Stimulated activated naive CD8-positive, alpha-beta T cell treated with anti-CD3 and anti-CD28 coated beads, Interleukin-15, Interleukin-2, amounts not matched to agents 100 ng/mL and 50 ng/mL, for 24 hours (primary cell): ENCODE measurements around the gene TOB1.
"Not testable (repeated sequence)": the region's sequence is repeated elsewhere in the genome, so short reads cannot be mapped to it uniquely, and the experiment has no call there.

Experiments used
- H3K27ac Mint-ChIP-seq: one replicate; pipeline ENCODE4 v1.8.0; 2021; ENCODE audit warnings: mild to moderate bottlenecking, mixed read lengths
- H3K27me3 Mint-ChIP-seq: one replicate; pipeline ENCODE4 v1.8.0; 2021; ENCODE audit warnings: mixed read lengths
- H3K36me3 Mint-ChIP-seq: one replicate; pipeline ENCODE4 v1.8.0; 2021; ENCODE audit warnings: low read depth, mixed read lengths
- H3K4me1 Mint-ChIP-seq: one replicate; pipeline ENCODE4 v1.8.0; 2021; ENCODE audit warnings: low read depth, mixed read lengths
- H3K4me3 Mint-ChIP-seq: one replicate; pipeline ENCODE4 v1.8.0; 2021; ENCODE audit warnings: mild to moderate bottlenecking, mixed read lengths
- H3K9me3 Mint-ChIP-seq: one replicate; pipeline ENCODE4 v1.8.0; 2021; ENCODE audit warnings: mixed read lengths

TOB1 gene

GRCh38 chr17:50884439-50885311, 18.5 kb upstream of the TOB1 start:
- no peaks in the 10 kb centered on the region for H3K9me3 Mint-ChIP-seq
- no peaks in the 10 kb centered on the region for H3K36me3 Mint-ChIP-seq
- no peak overlapping the region for H3K4me3 Mint-ChIP-seq
- peaks cover 20% of the 10 kb centered on the region for H3K4me1 Mint-ChIP-seq
- H3K27ac Mint-ChIP-seq: no peak overlapping the region
- no peaks in the 10 kb centered on the region for H3K27me3 Mint-ChIP-seq

GRCh38 chr17:50883850-50884438, 17.8 kb upstream of the TOB1 start:
- Mint-ChIP-seq H3K27ac (no peak overlapping the region), H3K4me3 (no peak overlapping the region), H3K27me3 (no peaks in the 10 kb centered on the region), H3K4me1 (peaks cover 20% of the 10 kb centered on the region), H3K36me3 (no peaks in the 10 kb centered on the region), H3K9me3 (no peaks in the 10 kb centered on the region)

GRCh38 chr17:50882851-50883250, 16.7 kb upstream of the TOB1 start:
- Mint-ChIP-seq H3K36me3 (no peaks in the 10 kb centered on the region), H3K27me3 (no peaks in the 10 kb centered on the region), H3K4me1 (peaks cover 18% of the 10 kb centered on the region), H3K9me3 (no peaks in the 10 kb centered on the region), H3K27ac (no peak overlapping the region), H3K4me3 (no peak overlapping the region)

- Mint-ChIP-seq H3K27ac (no peak overlapping the region), H3K4me3 (no peak overlapping the region), H3K36me3 (no peaks in the 10 kb centered on the region), H3K9me3 (no peaks in the 10 kb centered on the region), H3K27me3 (no peaks in the 10 kb centered on the region), H3K4me1 (peaks cover 7% of the 10 kb centered on the region)
Observed at GRCh38 chr17:50881182-50881581, 15.0 kb upstream of the TOB1 start.

GRCh38 chr17:50879086-50879485, 12.9 kb upstream of the TOB1 start:
- Mint-ChIP-seq H3K27ac (no peak overlapping the region), H3K9me3 (no peaks in the 10 kb centered on the region), H3K4me3 (no peak overlapping the region), H3K27me3 (no peaks in the 10 kb centered on the region), H3K36me3 (no peaks in the 10 kb centered on the region), H3K4me1 (peaks cover 5% of the 10 kb centered on the region)

GRCh38 chr17:50877838-50878237, 11.7 kb upstream of the TOB1 start:
- Mint-ChIP-seq H3K4me1 (peaks cover 10% of the 10 kb centered on the region), H3K9me3 (no peaks in the 10 kb centered on the region), H3K36me3 (no peaks in the 10 kb centered on the region), H3K27ac (no peak overlapping the region), H3K27me3 (no peaks in the 10 kb centered on the region), H3K4me3 (no peak overlapping the region)

GRCh38 chr17:50877042-50877441, 10.9 kb upstream of the TOB1 start:
- peaks cover 18% of the 10 kb centered on the region for H3K4me1 Mint-ChIP-seq
- not testable (repeated sequence) for H3K27me3 Mint-ChIP-seq

GRCh38 chr17:50875074-50875473, 8.9 kb upstream of the TOB1 start:
- Mint-ChIP-seq H3K4me1 (peaks cover 31% of the 10 kb centered on the region), H3K4me3 (no peak overlapping the region), H3K27me3 (no peaks in the 10 kb centered on the region), H3K9me3 (no peaks in the 10 kb centered on the region), H3K27ac (no peak overlapping the region), H3K36me3 (no peaks in the 10 kb centered on the region)

More at GRCh38 chr17:50877042-50877441, 10.9 kb upstream of the TOB1 start:
- not testable (repeated sequence) for H3K9me3 Mint-ChIP-seq, H3K27ac Mint-ChIP-seq, H3K4me3 Mint-ChIP-seq, H3K36me3 Mint-ChIP-seq

GRCh38 chr17:50872710-50873424, 6.7 kb upstream of the TOB1 start:
- no peak overlapping the region for H3K4me3 Mint-ChIP-seq

GRCh38 chr17:50871898-50872297, 5.7 kb upstream of the TOB1 start:
- Mint-ChIP-seq H3K4me1 (peaks cover 55% of the 10 kb centered on the region), H3K4me3 (peak overlapping the region; percentile 53), H3K27ac (peak overlapping the region; percentile 74), H3K27me3 (no peaks in the 10 kb centered on the region), H3K9me3 (no peaks in the 10 kb centered on the region), H3K36me3 (no peaks in the 10 kb centered on the region)

More at GRCh38 chr17:50872710-50873424, 6.7 kb upstream of the TOB1 start:
- H3K27me3 Mint-ChIP-seq: no peaks in the 10 kb centered on the region
- H3K9me3 Mint-ChIP-seq: no peaks in the 10 kb centered on the region
- H3K4me1 Mint-ChIP-seq: peaks cover 48% of the 10 kb centered on the region
- no peaks in the 10 kb centered on the region for H3K36me3 Mint-ChIP-seq
- H3K27ac Mint-ChIP-seq: peak overlapping the region; percentile 74

GRCh38 chr17:50871364-50871763, 5.2 kb upstream of the TOB1 start:
- H3K36me3 Mint-ChIP-seq: no peaks in the 10 kb centered on the region
- H3K27ac Mint-ChIP-seq: peak overlapping the region; percentile 74

GRCh38 chr17:50868602-50869001, 2.4 kb upstream of the TOB1 start:
- peaks cover 70% of the 10 kb centered on the region for H3K4me1 Mint-ChIP-seq
- no peaks in the 10 kb centered on the region for H3K27me3 Mint-ChIP-seq
- H3K4me3 Mint-ChIP-seq: peak overlapping the region; percentile 97
- peaks cover 2% of the 10 kb centered on the region for H3K36me3 Mint-ChIP-seq
- peak overlapping the region; percentile 99 for H3K27ac Mint-ChIP-seq
- no peaks in the 10 kb centered on the region for H3K9me3 Mint-ChIP-seq

More at GRCh38 chr17:50871364-50871763, 5.2 kb upstream of the TOB1 start:
- H3K27me3 Mint-ChIP-seq: no peaks in the 10 kb centered on the region
- peaks cover 55% of the 10 kb centered on the region for H3K4me1 Mint-ChIP-seq
- H3K9me3 Mint-ChIP-seq: no peaks in the 10 kb centered on the region
- H3K4me3 Mint-ChIP-seq: peak overlapping the region; percentile 53

GRCh38 chr17:50868140-50868438, 1.9 kb upstream of the TOB1 start:
- peak overlapping the region; percentile 99 for H3K27ac Mint-ChIP-seq
- H3K36me3 Mint-ChIP-seq: peaks cover 7% of the 10 kb centered on the region
- peaks cover 70% of the 10 kb centered on the region for H3K4me1 Mint-ChIP-seq
- no peaks in the 10 kb centered on the region for H3K27me3 Mint-ChIP-seq
- H3K4me3 Mint-ChIP-seq: peak overlapping the region; percentile 97
- H3K9me3 Mint-ChIP-seq: no peaks in the 10 kb centered on the region

- Mint-ChIP-seq H3K27me3 (no peaks in the 10 kb centered on the region), H3K27ac (peak overlapping the region; percentile 99), H3K9me3 (no peaks in the 10 kb centered on the region), H3K4me3 (peak overlapping the region; percentile 97), H3K36me3 (peaks cover 11% of the 10 kb centered on the region), H3K4me1 (peaks cover 69% of the 10 kb centered on the region)
Observed at GRCh38 chr17:50867363-50868139, 1.4 kb upstream of the TOB1 start.
